CD4-positive, alpha-beta T cell treated with Interferon alpha-2 for 1 hour (primary cell): ENCODE measurements around the gene SUCLA2.

ENCODE experiments used
- DNase-seq, 2 donors: peaks; one replicate each; pipeline ENCODE4 v3.0.0-alpha.2; 2020 to 2022

SUCLA2 gene

GRCh38 chr13:47897411-47898050 lies 103.5 kb downstream of the SUCLA2 start:
- DNase-seq, result no peak

- no peak for DNase-seq
Measured at GRCh38 chr13:47896546-47896945, 104.5 kb downstream of the SUCLA2 start.

- DNase-seq, result no peak
Measured at GRCh38 chr13:47896111-47896510, 105.0 kb downstream of the SUCLA2 start.

GRCh38 chr13:47893527-47893926 lies 107.5 kb downstream of the SUCLA2 start:
- DNase-seq, result no peak
